ENCODE data around the gene PEX19. TPM values are rescaled to one million over a fixed set of nuclear protein-coding genes. Genes with fewer than 3 reads are reported as not detected.

The PEX19 gene
- total and polyA plus RNA-seq, 10 of the 15 experiments (the other 5 are each of a cell fraction or from before 2014, with no cell fraction given): 27.1 to 58.1 (median 39.6) TPM

DNA sequence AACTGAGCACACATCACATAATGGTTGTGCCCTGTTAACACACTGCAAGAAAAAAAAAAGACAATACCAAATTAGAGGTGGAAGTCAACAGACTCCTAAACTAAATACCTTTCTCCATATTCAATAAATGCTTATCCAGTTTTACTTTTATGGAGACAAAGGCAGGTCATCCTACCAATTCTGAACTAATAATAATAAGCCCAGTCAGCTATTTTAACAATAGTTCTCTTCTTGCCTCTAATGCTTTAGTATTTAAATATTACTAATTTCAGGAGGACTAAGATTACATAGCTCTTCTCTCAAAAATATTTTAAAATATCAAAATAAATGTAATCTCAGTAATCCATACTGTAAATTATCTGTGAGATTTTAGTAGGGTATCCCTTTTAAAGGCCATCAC, 47.6 kb upstream of the PEX19 start:
- ChIA-PET POLR2A (interaction anchor here (4.2 kb wide), 1 partner anchor 13 kb away, joined by 25 read pairs; the partner anchor contains the start of genes COPA and NCSTN), SMC1A (ENCODE audit: uncharacterized antibody, unreplicated experiment) (interaction anchor here (1.1 to 1.6 kb wide), 4 partner anchors 9 to 41 kb away, joined by 3 to 6 read pairs (median 4); no protein-coding TSS in a partner anchor), CTCF (interaction anchor here (0.9 to 3.2 kb wide), 8 partner anchors 17 to 281 kb away, joined by 3 to 18 read pairs (median 4); no protein-coding TSS in a partner anchor), RAD21 (ENCODE audit: unreplicated experiment) (no interaction called here)
- intact Hi-C loops (cut with micrococcal nuclease; ENCODE audit: unreplicated experiment): no loop called here
- Histone ChIP-seq H4K20me1 (ENCODE audit: control insufficient read depth, insufficient read depth) (no peaks in the 10 kb centered on the region), H3K36me3 (ENCODE audit: control insufficient read depth in 2 of 2, insufficient read depth in 2 of 2, low read length in 1 of 2) (peaks cover 7 to 37% of the 10 kb centered on the region in 2 experiments), H3K4me1 (ENCODE audit: control insufficient read depth, insufficient read depth, low read length) (no peaks in the 10 kb centered on the region), H3K79me2 (ENCODE audit: control insufficient read depth, insufficient read depth, low read length) (no peaks in the 10 kb centered on the region; the same call in 1 of the 2 replicates), H2AFZ (ENCODE audit: control insufficient read depth, low read depth, low read length) (no peak overlapping the region), H3K4me3 (no peak overlapping the region), H3K27me3 (replicated peaks in 1 of 2; ENCODE audit: control insufficient read depth in 2 of 2, insufficient read depth in 2 of 2, low read length in 1 of 2) (no peaks in the 10 kb centered on the region), H3K9me3 (replicated peaks; ENCODE audit: control insufficient read depth, insufficient read depth, low read length) (no peaks in the 10 kb centered on the region), H3K27ac (ENCODE audit: control insufficient read depth, insufficient read depth) (no peak overlapping the region), H3K4me2 (ENCODE audit: control insufficient read depth, insufficient read depth) (no peak overlapping the region), H3K9ac (ENCODE audit: control insufficient read depth, insufficient read depth, low read length) (no peak overlapping the region)
- FAIRE-seq: no peak
- ATAC-seq: no peak
- TF ChIP-seq, protein P1, sequence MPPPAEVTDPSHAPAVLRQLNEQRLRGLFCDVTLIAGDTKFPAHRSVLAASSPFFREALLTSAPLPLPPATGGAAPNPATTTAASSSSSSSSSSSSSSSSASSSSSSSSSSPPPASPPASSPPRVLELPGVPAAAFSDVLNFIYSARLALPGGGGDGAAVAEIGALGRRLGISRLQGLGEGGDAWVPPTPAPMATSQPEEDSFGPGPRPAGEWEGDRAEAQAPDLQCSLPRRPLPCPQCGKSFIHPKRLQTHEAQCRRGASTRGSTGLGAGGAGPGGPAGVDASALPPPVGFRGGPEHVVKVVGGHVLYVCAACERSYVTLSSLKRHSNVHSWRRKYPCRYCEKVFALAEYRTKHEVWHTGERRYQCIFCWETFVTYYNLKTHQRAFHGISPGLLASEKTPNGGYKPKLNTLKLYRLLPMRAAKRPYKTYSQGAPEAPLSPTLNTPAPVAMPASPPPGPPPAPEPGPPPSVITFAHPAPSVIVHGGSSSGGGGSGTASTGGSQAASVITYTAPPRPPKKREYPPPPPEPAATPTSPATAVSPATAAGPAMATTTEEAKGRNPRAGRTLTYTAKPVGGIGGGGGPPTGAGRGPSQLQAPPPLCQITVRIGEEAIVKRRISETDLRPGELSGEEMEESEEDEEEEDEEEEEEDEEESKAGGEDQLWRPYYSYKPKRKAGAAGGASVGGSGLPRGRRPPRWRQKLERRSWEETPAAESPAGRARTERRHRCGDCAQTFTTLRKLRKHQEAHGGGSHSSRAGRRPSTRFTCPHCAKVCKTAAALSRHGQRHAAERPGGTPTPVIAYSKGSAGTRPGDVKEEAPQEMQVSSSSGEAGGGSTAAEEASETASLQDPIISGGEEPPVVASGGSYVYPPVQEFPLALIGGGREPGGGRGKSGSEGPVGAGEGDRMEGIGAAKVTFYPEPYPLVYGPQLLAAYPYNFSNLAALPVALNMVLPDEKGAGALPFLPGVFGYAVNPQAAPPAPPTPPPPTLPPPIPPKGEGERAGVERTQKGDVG (CRISPR knock-in tag; IDR thresholded peaks at IDR 0.05): no peak
- no peak for TF ChIP-seq RELB (IDR thresholded peaks at IDR 0.05; ENCODE audit: low read depth)
- no peak for TF ChIP-seq MEF2B (IDR thresholded peaks at IDR 0.05; ENCODE audit: partially characterized antibody, poor library complexity, severe bottlenecking)
- no peak for TF ChIP-seq ATF3 (IDR thresholded peaks at IDR 0.05; ENCODE audit: borderline replicate concordance, extremely low read depth, low read depth, low read length)
- TF ChIP-seq NBN (IDR thresholded peaks at IDR 0.05): no peak
- no peak for TF ChIP-seq RUNX3 (IDR thresholded peaks at IDR 0.05; ENCODE audit: low read length)
- no peak for TF ChIP-seq ESRRA (IDR thresholded peaks at IDR 0.05; ENCODE audit: low read length)
- TF ChIP-seq MXI1 (IDR thresholded peaks at IDR 0.05; ENCODE audit: low read depth, low read length): no peak
- TF ChIP-seq CREB1 (IDR thresholded peaks at IDR 0.05; ENCODE audit: low read depth): no peak
- DNase-seq (ENCODE audit: low read depth, low spot score): no peak
- in situ Hi-C loops (cut with MboI): loop anchor here (25.0 kb wide), 1 partner anchor 1295 kb away; no protein-coding TSS in a partner anchor
- BruUV-seq (replicated peaks): no TSS peak
